Calu3 (cell line): ENCODE measurements around the gene MCAM. TPM values are rescaled to one million over a fixed set of nuclear protein-coding genes. Genes with fewer than 3 reads are reported as not detected.

ENCODE experiments used
- BruUV-seq: library from RNA; stranded (reverse); fragments of 400-500 nt; replicated peaks from 2 replicates; lab custom pipeline; 2021; lab: Mats Ljungman, UMichigan
- CTCF ChIA-PET: fragments of 300-600 bp; sonication (Branson Sonifier 250); formaldehyde crosslinking; loops from one replicate; lab custom pipeline; 2022; ENCODE audit warnings: antibody characterized with exemption; lab: Charles Lee
- DNase-seq: peaks from one replicate; pipeline ENCODE4 v3.0.0; 2022
- H3K27ac Mint-ChIP-seq: one replicate; pipeline ENCODE4 v1.8.0; 2022; ENCODE audit warnings: mixed read lengths; ENCODE audit not compliant: unreplicated experiment
- H3K27me3 Mint-ChIP-seq: one replicate; pipeline ENCODE4 v1.8.0; 2022; ENCODE audit warnings: mixed read lengths; ENCODE audit not compliant: unreplicated experiment
- H3K36me3 Mint-ChIP-seq: one replicate; pipeline ENCODE4 v1.8.0; 2022; ENCODE audit warnings: mild to moderate bottlenecking, moderate library complexity, mixed read lengths; ENCODE audit not compliant: insufficient read depth, unreplicated experiment
- H3K4me1 Mint-ChIP-seq: one replicate; pipeline ENCODE4 v1.8.0; 2022; ENCODE audit warnings: mild to moderate bottlenecking, low read depth, mixed read lengths; ENCODE audit not compliant: unreplicated experiment
- H3K4me3 Mint-ChIP-seq: one replicate; pipeline ENCODE4 v1.8.0; 2022; ENCODE audit warnings: mild to moderate bottlenecking, low read depth, moderate library complexity, mixed read lengths; ENCODE audit not compliant: unreplicated experiment
- H3K9me3 Mint-ChIP-seq: one replicate; pipeline ENCODE4 v1.8.0; 2022; ENCODE audit warnings: low read depth, mixed read lengths; ENCODE audit not compliant: unreplicated experiment
- CTCF ChIP-seq: fragments of 200-600 bp; IDR thresholded peaks from one replicate; pipeline ENCODE4 v1.8.0; 2022; ENCODE audit warnings: antibody characterized with exemption; ENCODE audit not compliant: unreplicated experiment
- intact Hi-C: fragments of 100-400 bp; cut with micrococcal nuclease; formaldehyde crosslinking; loops from one replicate; pipeline ENCODE4 v1.10.0; 2022; ENCODE audit not compliant: unreplicated experiment
- total RNA-seq: library from RNA; stranded (reverse); gene quantifications from 2 replicates; pipeline ENCODE4 v1.2.3, GENCODE V29; 2022

The MCAM gene
- total RNA-seq, 1 experiment from 2014 or later, result 25.1 TPM

- Mint-ChIP-seq H3K9me3 (no peaks in the 10 kb centered on the region), H3K4me3 (no peak overlapping the region), H3K27ac (no peak overlapping the region), H3K4me1 (no peaks in the 10 kb centered on the region), H3K27me3 (peaks cover 24% of the 10 kb centered on the region), H3K36me3 (peaks cover 16% of the 10 kb centered on the region)
- intact Hi-C loops, result no loop called here
- no peak for DNase-seq
- no peak for TF ChIP-seq CTCF
- no TSS peak for BruUV-seq
- CTCF ChIA-PET, result interaction anchor here (1.2 kb wide), 1 partner anchor 9 kb away, joined by 4 read pairs; no protein-coding TSS in a partner anchor
These were observed 12.4 kb upstream of the MCAM start for GRCh38 chr11:119329320-119329719.

- no peak for DNase-seq
- CTCF ChIA-PET, result interaction anchor here (1.3 to 1.6 kb wide), 2 partner anchors 14 to 50 kb away, joined by 3 to 14 read pairs; no protein-coding TSS in a partner anchor
- BruUV-seq, result no TSS peak
- no peak overlapping the region for H3K27ac Mint-ChIP-seq
- no peaks in the 10 kb centered on the region for H3K4me1 Mint-ChIP-seq
- H3K27me3 Mint-ChIP-seq, result peaks cover 12% of the 10 kb centered on the region
- H3K4me3 Mint-ChIP-seq, result no peak overlapping the region
- no peaks in the 10 kb centered on the region for H3K36me3 Mint-ChIP-seq
- intact Hi-C loops, result loop anchor here (5.0 kb wide), 1 partner anchor 48 kb away; no protein-coding TSS in a partner anchor
- TF ChIP-seq CTCF, result no peak
- H3K9me3 Mint-ChIP-seq, result no peaks in the 10 kb centered on the region
These were observed 7.3 kb upstream of the MCAM start for GRCh38 chr11:119324189-119324588.

GRCh38 chr11:119323532-119324033, 6.7 kb upstream of the MCAM start:
- peak; percentile 70 for DNase-seq
- Mint-ChIP-seq H3K27ac (no peak overlapping the region), H3K4me3 (no peak overlapping the region), H3K36me3 (no peaks in the 10 kb centered on the region), H3K27me3 (peaks cover 18% of the 10 kb centered on the region), H3K4me1 (no peaks in the 10 kb centered on the region), H3K9me3 (no peaks in the 10 kb centered on the region)
- CTCF ChIA-PET, result interaction anchor here (1.3 to 1.6 kb wide), 2 partner anchors 15 to 51 kb away, joined by 3 to 14 read pairs; no protein-coding TSS in a partner anchor
- TF ChIP-seq CTCF, result peak; percentile 27
- no TSS peak for BruUV-seq
- intact Hi-C loops, result loop anchor here (5.0 kb wide), 1 partner anchor 49 kb away; no protein-coding TSS in a partner anchor

GRCh38 chr11:119322921-119323531, 6.1 kb upstream of the MCAM start:
- BruUV-seq, result no TSS peak
- Mint-ChIP-seq H3K27me3 (peaks cover 21% of the 10 kb centered on the region), H3K4me3 (no peak overlapping the region), H3K27ac (no peak overlapping the region), H3K36me3 (no peaks in the 10 kb centered on the region), H3K9me3 (no peaks in the 10 kb centered on the region), H3K4me1 (no peaks in the 10 kb centered on the region)
- no peak for TF ChIP-seq CTCF
- DNase-seq, result no peak
- CTCF ChIA-PET, result interaction anchor here (1.3 to 1.6 kb wide), 2 partner anchors 15 to 51 kb away, joined by 3 to 14 read pairs; no protein-coding TSS in a partner anchor
- intact Hi-C loops, result loop anchor here (5.0 kb wide), 1 partner anchor 49 kb away; no protein-coding TSS in a partner anchor
